ENCODE data around the gene DOCK6. TPM values are rescaled to one million over a fixed set of nuclear protein-coding genes. Genes with fewer than 3 reads are reported as not detected.

The DOCK6 gene
- total RNA-seq, 1 donor = 183 TPM

DNA sequence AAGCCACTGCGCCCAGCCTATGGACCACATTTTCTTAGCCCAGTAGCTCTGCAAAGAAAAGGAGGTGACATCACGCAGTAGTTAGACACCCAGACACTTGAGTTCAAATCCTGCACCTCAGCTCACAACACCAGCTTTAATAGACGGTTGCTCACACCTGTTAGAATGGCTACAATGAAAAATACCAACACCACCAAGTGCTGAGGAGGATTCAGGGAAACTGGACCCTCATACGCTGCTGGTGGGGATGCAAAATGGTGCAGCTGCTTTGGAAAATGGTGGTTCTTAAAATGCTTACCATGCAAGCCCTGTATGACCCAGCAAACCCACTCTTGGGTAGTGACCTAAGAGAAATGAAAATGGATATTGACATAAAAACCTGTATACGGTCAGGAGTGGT, 11.7 kb upstream of the DOCK6 start:
- Histone ChIP-seq H3K27me3 (ENCODE audit: insufficient read depth, low read length) (no peaks in the 10 kb centered on the region), H3K27ac (ENCODE audit: low read depth, low read length) (no peak overlapping the region), H3K4me2 (ENCODE audit: insufficient read depth, low read length) (no peak overlapping the region), H3K4me3 (ENCODE audit: insufficient read depth, low read length) (no peak overlapping the region), H3K79me2 (ENCODE audit: insufficient read depth, low read length) (no peaks in the 10 kb centered on the region), H4K20me1 (ENCODE audit: insufficient read depth, low read length) (no peaks in the 10 kb centered on the region), H3K36me3 (ENCODE audit: insufficient read depth, low read length) (no peaks in the 10 kb centered on the region), H3K9me3 (ENCODE audit: low read depth, low read length) (no peaks in the 10 kb centered on the region), H3K4me1 (ENCODE audit: insufficient read depth, low read length) (no peaks in the 10 kb centered on the region), H2AFZ (ENCODE audit: low read length) (no peak overlapping the region)
- no peak for DNase-seq (ENCODE audit: insufficient read length, low spot score, missing footprints)
- TF ChIP-seq, protein P1, sequence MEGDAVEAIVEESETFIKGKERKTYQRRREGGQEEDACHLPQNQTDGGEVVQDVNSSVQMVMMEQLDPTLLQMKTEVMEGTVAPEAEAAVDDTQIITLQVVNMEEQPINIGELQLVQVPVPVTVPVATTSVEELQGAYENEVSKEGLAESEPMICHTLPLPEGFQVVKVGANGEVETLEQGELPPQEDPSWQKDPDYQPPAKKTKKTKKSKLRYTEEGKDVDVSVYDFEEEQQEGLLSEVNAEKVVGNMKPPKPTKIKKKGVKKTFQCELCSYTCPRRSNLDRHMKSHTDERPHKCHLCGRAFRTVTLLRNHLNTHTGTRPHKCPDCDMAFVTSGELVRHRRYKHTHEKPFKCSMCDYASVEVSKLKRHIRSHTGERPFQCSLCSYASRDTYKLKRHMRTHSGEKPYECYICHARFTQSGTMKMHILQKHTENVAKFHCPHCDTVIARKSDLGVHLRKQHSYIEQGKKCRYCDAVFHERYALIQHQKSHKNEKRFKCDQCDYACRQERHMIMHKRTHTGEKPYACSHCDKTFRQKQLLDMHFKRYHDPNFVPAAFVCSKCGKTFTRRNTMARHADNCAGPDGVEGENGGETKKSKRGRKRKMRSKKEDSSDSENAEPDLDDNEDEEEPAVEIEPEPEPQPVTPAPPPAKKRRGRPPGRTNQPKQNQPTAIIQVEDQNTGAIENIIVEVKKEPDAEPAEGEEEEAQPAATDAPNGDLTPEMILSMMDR (IDR thresholded peaks at IDR 0.05; ENCODE audit: extremely low read depth, low read depth, low read length) = no peak

DNA sequence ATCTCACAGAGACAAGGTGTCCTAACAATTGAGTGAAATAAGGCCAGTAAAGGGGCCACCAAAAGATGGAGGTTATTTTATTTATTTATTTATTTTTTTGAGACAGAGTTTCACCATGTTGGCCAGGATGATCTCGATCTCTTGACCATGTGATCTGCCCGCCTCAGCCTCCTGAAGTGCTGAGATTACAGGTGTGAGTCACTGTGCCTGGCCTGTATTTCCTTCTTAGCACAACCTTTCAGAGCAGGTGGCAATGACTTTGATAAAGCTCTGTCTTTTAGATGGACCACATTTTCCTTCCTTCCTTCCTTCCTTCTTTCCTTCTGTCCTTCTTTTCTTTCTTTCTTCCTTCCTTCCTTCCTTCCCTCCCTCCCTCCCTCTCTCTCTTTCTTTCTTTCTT, 11.0 kb upstream of the DOCK6 start:
- H2AFZ ChIP-seq (ENCODE audit: low read length) = no peak overlapping the region
- H3K9me3 ChIP-seq (ENCODE audit: low read depth, low read length) = no peaks in the 10 kb centered on the region
- no peaks in the 10 kb centered on the region for H3K36me3 ChIP-seq (ENCODE audit: insufficient read depth, low read length)
- H3K4me2 ChIP-seq (ENCODE audit: insufficient read depth, low read length) = no peak overlapping the region
- DNase-seq (ENCODE audit: insufficient read length, low spot score, missing footprints) = no peak
- H3K4me1 ChIP-seq (ENCODE audit: insufficient read depth, low read length) = no peaks in the 10 kb centered on the region
- TF ChIP-seq, protein P1 (IDR thresholded peaks at IDR 0.05; ENCODE audit: extremely low read depth, low read depth, low read length) = no peak
- H3K79me2 ChIP-seq (ENCODE audit: insufficient read depth, low read length) = no peaks in the 10 kb centered on the region
- no peak overlapping the region for H3K4me3 ChIP-seq (ENCODE audit: insufficient read depth, low read length)
- H3K27ac ChIP-seq (ENCODE audit: low read depth, low read length) = no peak overlapping the region
- no peaks in the 10 kb centered on the region for H4K20me1 ChIP-seq (ENCODE audit: insufficient read depth, low read length)
- no peaks in the 10 kb centered on the region for H3K27me3 ChIP-seq (ENCODE audit: insufficient read depth, low read length)

DNA sequence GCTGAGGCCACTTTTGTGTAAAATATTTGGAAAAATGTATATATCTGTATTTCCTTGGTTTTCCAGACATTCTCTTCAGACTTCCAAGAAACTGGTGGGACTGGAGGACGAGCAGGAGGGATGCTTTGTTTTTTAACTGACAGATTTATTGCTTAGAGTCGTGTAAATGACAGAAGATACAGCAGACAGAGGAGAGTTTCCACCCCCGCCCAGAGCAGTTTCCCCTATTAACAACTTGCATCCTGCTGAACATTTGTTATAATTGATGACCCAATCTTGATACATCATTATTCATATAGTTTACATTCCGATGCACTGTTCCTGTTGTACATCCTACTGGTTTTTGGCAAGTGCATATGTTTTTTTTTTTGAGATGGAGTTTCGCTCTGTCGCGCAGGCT, 7.1 kb upstream of the DOCK6 start:
- no peaks in the 10 kb centered on the region for H4K20me1 ChIP-seq (ENCODE audit: insufficient read depth, low read length)
- no peaks in the 10 kb centered on the region for H3K27me3 ChIP-seq (ENCODE audit: insufficient read depth, low read length)
- H3K4me1 ChIP-seq (ENCODE audit: insufficient read depth, low read length) = no peaks in the 10 kb centered on the region
- no peaks in the 10 kb centered on the region for H3K9me3 ChIP-seq (ENCODE audit: low read depth, low read length)
- no peak overlapping the region for H3K4me3 ChIP-seq (ENCODE audit: insufficient read depth, low read length)
- no peak overlapping the region for H3K4me2 ChIP-seq (ENCODE audit: insufficient read depth, low read length)
- no peak overlapping the region for H2AFZ ChIP-seq (ENCODE audit: low read length)
- no peaks in the 10 kb centered on the region for H3K36me3 ChIP-seq (ENCODE audit: insufficient read depth, low read length)
- no peaks in the 10 kb centered on the region for H3K79me2 ChIP-seq (ENCODE audit: insufficient read depth, low read length)
- TF ChIP-seq, protein P1 (IDR thresholded peaks at IDR 0.05; ENCODE audit: extremely low read depth, low read depth, low read length) = no peak
- no peak overlapping the region for H3K27ac ChIP-seq (ENCODE audit: low read depth, low read length)
- DNase-seq (ENCODE audit: insufficient read length, low spot score, missing footprints) = peak; percentile 43

DNA sequence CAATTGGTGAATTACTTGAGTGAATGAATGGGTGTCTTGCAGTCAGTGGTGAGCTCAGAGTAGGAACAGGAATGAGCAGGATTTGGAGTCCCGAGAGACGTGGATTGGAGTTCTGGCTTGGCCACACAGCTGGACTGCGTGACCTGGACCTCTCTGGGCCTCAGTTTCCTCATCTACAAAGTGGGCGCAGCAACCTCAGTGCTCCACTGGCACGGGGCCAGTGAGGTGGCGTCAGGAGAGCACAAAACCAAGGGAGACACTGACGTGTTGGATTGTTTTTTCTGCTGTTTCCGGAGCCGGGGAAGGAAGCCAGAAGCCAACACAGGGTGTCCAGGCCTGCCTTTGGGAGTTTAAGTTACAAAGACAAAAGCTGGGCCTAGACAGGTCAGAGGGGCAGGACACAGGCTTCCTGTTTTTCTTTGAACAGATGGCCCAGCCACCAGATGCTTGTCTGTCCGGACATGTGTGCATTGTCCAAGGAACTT, 6.5 kb upstream of the DOCK6 start:
- Histone ChIP-seq H3K4me3 (ENCODE audit: insufficient read depth, low read length) (no peak overlapping the region), H3K4me2 (ENCODE audit: insufficient read depth, low read length) (no peak overlapping the region), H3K4me1 (ENCODE audit: insufficient read depth, low read length) (no peaks in the 10 kb centered on the region), H3K27ac (ENCODE audit: low read depth, low read length) (no peak overlapping the region), H4K20me1 (ENCODE audit: insufficient read depth, low read length) (no peaks in the 10 kb centered on the region), H2AFZ (ENCODE audit: low read length) (no peak overlapping the region), H3K79me2 (ENCODE audit: insufficient read depth, low read length) (no peaks in the 10 kb centered on the region), H3K9me3 (ENCODE audit: low read depth, low read length) (no peaks in the 10 kb centered on the region), H3K27me3 (ENCODE audit: insufficient read depth, low read length) (no peaks in the 10 kb centered on the region), H3K36me3 (ENCODE audit: insufficient read depth, low read length) (no peaks in the 10 kb centered on the region)
- DNase-seq (ENCODE audit: insufficient read length, low spot score, missing footprints) = peak; percentile 88
- TF ChIP-seq, protein P1 (IDR thresholded peaks at IDR 0.05; ENCODE audit: extremely low read depth, low read depth, low read length) = no peak

Measured in osteoblast (primary cell).